Stomach (tissue), 9 donors: ENCODE measurements around the gene STMN3. TPM values are rescaled to one million over a fixed set of nuclear protein-coding genes. Genes with fewer than 3 reads are reported as not detected.

Experiments
- DNase-seq, 2 donors: peaks; one replicate each; pipeline versions ENCODE4 v3.0.0 to v3.0.0-alpha.2; 2013 to 2019
- H3K27ac ChIP-seq, 5 donors: fragments of 200-600 bp in 4 of 5; sonication (generic) in 4 of 5; one replicate each; pipeline ENCODE4 v1.5.1; 2013 to 2019; ENCODE audit warnings: mild to moderate bottlenecking in 1 of 5, moderate library complexity in 1 of 5
- H3K27me3 ChIP-seq, 3 donors: fragments of 200-600 bp; sonication (generic); one replicate each; pipeline ENCODE4 v1.5.1; 2017 to 2019; ENCODE audit warnings: mixed run types in 1 of 3
- H3K36me3 ChIP-seq, 4 donors: fragments of 200-600 bp; sonication (generic); 1 replicate in 3 of 4; 2 replicates in 1 of 4; pipeline ENCODE4 v1.5.1; 2016 to 2019
- H3K4me1 ChIP-seq, 4 donors: fragments of 200-600 bp; sonication (generic); one replicate each; pipeline ENCODE4 v1.5.1; 2016 to 2019
- H3K4me3 ChIP-seq, 4 donors: fragments of 200-600 bp; sonication (generic) in 3 of 4; one replicate each; pipeline ENCODE4 v1.5.1; 2016 to 2019; ENCODE audit warnings: mild to moderate bottlenecking in 1 of 4
- H3K9me3 ChIP-seq, 4 donors: fragments of 200-600 bp; sonication (generic); one replicate each; pipeline ENCODE4 v1.5.1; 2016 to 2019
- CTCF ChIP-seq, 7 experiments: fragments of 450-650 bp in 4 of 7; fragments of 200-600 bp in 3 of 7; sonication (generic) in 3 of 7; IDR thresholded peaks; one replicate each; pipeline ENCODE4 v1.5.1; 2016 to 2019; ENCODE audit warnings: antibody characterized with exemption in 7 of 7, control low read depth in 2 of 7, mild to moderate bottlenecking in 1 of 7
- EP300 ChIP-seq: sonication (generic); formaldehyde crosslinking; IDR thresholded peaks from one replicate; pipeline ENCODE4 v1.6.1; 2017; ENCODE audit warnings: antibody characterized with exemption
- POLR2A ChIP-seq, 4 donors: fragments of 450-650 bp; IDR thresholded peaks; one replicate each; pipeline ENCODE4 v1.6.1; 2016; ENCODE audit warnings: antibody characterized with exemption in 4 of 4, control low read depth in 2 of 4, mild to moderate bottlenecking in 1 of 4, moderate library complexity in 1 of 4
- POLR2AphosphoS5 ChIP-seq, 3 donors: sonication (generic); formaldehyde crosslinking; IDR thresholded peaks; one replicate each; pipeline ENCODE4 v1.6.1; 2016; ENCODE audit warnings: antibody characterized with exemption in 3 of 3
- WGBS, 5 donors: extraction: QIAGEN DNeasy Blood & Tissue Kit in 3 of 5; methylation state at CpG; one replicate each; pipeline versions ENCODE4 v1.1.5 to v1.1.7; 2013 to 2018; 5-methylcytosine and 5-hydroxymethylcytosine counted together
- intact Hi-C: fragments of 100-400 bp; cut with DNase I; formaldehyde crosslinking; loops from one replicate; pipeline ENCODE4 v1.15.1; 2023; ENCODE audit warnings: low total_unique reads
- polyA plus RNA-seq, 3 donors: library from polyadenylated mRNA; stranded (reverse); fragments of 200-250 nt; gene quantifications; one replicate each; pipeline ENCODE4 v1.2.3, GENCODE V29; 2013
- total RNA-seq, 5 donors: library from RNA; depleted of rRNA; stranded (reverse); fragments of >200 nt; gene quantifications; one replicate each; pipeline versions ENCODE4 v1.1.0 to v1.2.3, GENCODE V29; 2014 to 2016
- donor health status: healthy with polysubstance abuse.
- donor health status: Bipolar disorder and iron deficiency.
- donor health status: healthy.

STMN3 gene
- total and polyA plus RNA-seq, 8 donors = 0.87 to 14.8 (median 12.0) TPM

- Histone ChIP-seq H3K36me3 (no peaks in the 10 kb centered on the region), H3K4me3 (peak overlapping the region; percentile 67 to 93 (median 80)), H3K27ac (peak overlapping the region; percentile 94 to 99 (median 98)), H3K9me3 (no peaks in the 10 kb centered on the region), H3K4me1 (peaks cover 17 to 45% (median 33%) of the 10 kb centered on the region in 4 donors), H3K27me3 (no peaks in the 10 kb centered on the region)
- TF ChIP-seq POLR2AphosphoS5 (IDR thresholded peaks at IDR 0.05) (peak; percentile 32 to 71 (median 49)), EP300 (no peak)
- intact Hi-C loops = no loop called here
- DNase-seq = peak; percentile 64 to 88
- 14 to 31% (median 20%) methylated on average over 22 of the region's 22 CpGs for WGBS, 5 donors
These were observed 24.8 kb downstream of the STMN3 start for GRCh38 chr20:63628246-63628975.

- no peak for TF ChIP-seq EP300
- TF ChIP-seq POLR2AphosphoS5 (IDR thresholded peaks at IDR 0.05) = no peak
- no peak for TF ChIP-seq POLR2A (IDR thresholded peaks at IDR 0.05)
- no peak for TF ChIP-seq CTCF (IDR thresholded peaks at IDR 0.05)
- Histone ChIP-seq H3K27me3 (no peaks in the 10 kb centered on the region), H3K27ac (peak overlapping the region; percentile 94 to 99 (median 98)), H3K4me3 (peak overlapping the region; percentile 67 to 93 (median 80)), H3K4me1 (peaks cover 17 to 45% (median 33%) of the 10 kb centered on the region in 4 donors), H3K36me3 (no peaks in the 10 kb centered on the region), H3K9me3 (no peaks in the 10 kb centered on the region)
- WGBS, 5 donors = 4 to 16% (median 10%) methylated on average over 22 to 28 of the region's 28 CpGs
- intact Hi-C loops = no loop called here
- no peak for DNase-seq
These were observed 25.4 kb downstream of the STMN3 start for GRCh38 chr20:63627751-63628245.

- Histone ChIP-seq H3K9me3 (no peaks in the 10 kb centered on the region), H3K27me3 (no peaks in the 10 kb centered on the region), H3K4me1 (peaks cover 17 to 45% (median 33%) of the 10 kb centered on the region in 4 donors), H3K4me3 (peak overlapping the region; percentile 67 to 93 (median 80)), H3K36me3 (no peaks in the 10 kb centered on the region), H3K27ac (peak overlapping the region; percentile 94 to 99 (median 98))
- WGBS, 5 donors = 0 to 2% (median 0%) methylated on average over 37 to 65 of the region's 68 CpGs
- DNase-seq = peak; percentile 96 to 98
- TF ChIP-seq POLR2AphosphoS5 (IDR thresholded peaks at IDR 0.05) (peak; percentile 40 to 86 (median 85)), POLR2A (IDR thresholded peaks at IDR 0.05) (peak in 1 of 4 donors; percentile 50), CTCF (IDR thresholded peaks at IDR 0.05) (no peak), EP300 (no peak)
- intact Hi-C loops = no loop called here
These were observed 26.0 kb downstream of the STMN3 start for GRCh38 chr20:63627129-63627750.

GRCh38 chr20:63626424-63627128 lies 26.6 kb downstream of the STMN3 start, which contains the start of gene GMEB2:
Gene GMEB2, minus strand, starts transcription at chr20:63627101. Its CDS starts 7,704 bp downstream, at chr20:63619397.
- intact Hi-C loops = no loop called here
- 0 to 1% (median 0%) methylated on average over 19 to 114 of the region's 114 CpGs for WGBS, 5 donors
- peak within 1 kb of the TSS; percentile 94 to 99 (median 98) for H3K27ac ChIP-seq
- peak within 1 kb of the TSS; percentile 67 to 93 (median 80) for H3K4me3 ChIP-seq
- no peaks in the 10 kb centered on the region for H3K36me3 ChIP-seq
- no peaks in the 10 kb centered on the region for H3K27me3 ChIP-seq
- no peaks in the 10 kb centered on the region for H3K9me3 ChIP-seq
- peaks cover 17 to 45% (median 33%) of the 10 kb centered on the region in 4 donors for H3K4me1 ChIP-seq
- DNase-seq = peak; percentile 76 to 92
- no peak for TF ChIP-seq EP300
- no peak for TF ChIP-seq POLR2A (IDR thresholded peaks at IDR 0.05)
- peak in 2 of 3 donors; percentile 39 to 65 for TF ChIP-seq POLR2AphosphoS5 (IDR thresholded peaks at IDR 0.05)
- TF ChIP-seq CTCF (IDR thresholded peaks at IDR 0.05) = no peak
